Middle frontal gyrus (tissue), 1 donor: ENCODE data around the gene FAM117A.

Source experiments
- DNase-seq: peaks from one replicate; pipeline ENCODE4 v3.0.0-alpha.2; 2015; ENCODE audit warnings: low spot score; ENCODE audit errors: extremely low spot score

FAM117A gene

DNA sequence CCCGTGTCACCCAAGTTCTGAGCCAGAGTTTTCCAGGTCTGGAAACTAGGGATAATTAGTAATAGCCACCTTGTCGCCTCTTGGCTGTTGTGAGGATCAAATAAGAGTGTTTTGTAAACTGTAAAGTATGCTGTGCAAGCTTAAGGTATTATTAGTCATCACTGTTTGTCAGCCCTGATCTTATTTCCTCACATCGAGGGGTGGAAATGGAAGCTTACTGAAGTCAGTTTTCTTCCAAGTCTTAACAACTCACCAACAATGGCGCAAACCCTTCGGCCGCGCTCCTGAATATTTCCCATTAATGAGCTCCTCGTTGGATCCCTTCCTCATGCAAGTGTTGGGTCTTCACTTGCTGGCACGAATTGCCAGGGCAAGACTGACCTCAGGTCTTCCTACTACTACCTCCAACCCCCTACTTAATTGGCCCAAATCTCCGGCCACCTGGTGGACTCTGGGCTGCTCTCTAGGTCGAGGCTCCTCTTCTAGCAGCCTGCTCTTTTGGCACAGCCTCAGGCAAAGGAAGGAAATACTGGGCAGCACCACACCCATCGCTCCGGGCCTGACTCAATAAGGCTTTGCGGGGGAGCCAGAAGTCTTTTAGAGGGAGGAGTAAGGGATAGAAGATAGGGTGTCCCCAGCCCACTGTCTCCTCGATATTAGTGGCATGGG lies 55.3 kb downstream of the FAM117A start:
- DNase-seq = no peak

DNA sequence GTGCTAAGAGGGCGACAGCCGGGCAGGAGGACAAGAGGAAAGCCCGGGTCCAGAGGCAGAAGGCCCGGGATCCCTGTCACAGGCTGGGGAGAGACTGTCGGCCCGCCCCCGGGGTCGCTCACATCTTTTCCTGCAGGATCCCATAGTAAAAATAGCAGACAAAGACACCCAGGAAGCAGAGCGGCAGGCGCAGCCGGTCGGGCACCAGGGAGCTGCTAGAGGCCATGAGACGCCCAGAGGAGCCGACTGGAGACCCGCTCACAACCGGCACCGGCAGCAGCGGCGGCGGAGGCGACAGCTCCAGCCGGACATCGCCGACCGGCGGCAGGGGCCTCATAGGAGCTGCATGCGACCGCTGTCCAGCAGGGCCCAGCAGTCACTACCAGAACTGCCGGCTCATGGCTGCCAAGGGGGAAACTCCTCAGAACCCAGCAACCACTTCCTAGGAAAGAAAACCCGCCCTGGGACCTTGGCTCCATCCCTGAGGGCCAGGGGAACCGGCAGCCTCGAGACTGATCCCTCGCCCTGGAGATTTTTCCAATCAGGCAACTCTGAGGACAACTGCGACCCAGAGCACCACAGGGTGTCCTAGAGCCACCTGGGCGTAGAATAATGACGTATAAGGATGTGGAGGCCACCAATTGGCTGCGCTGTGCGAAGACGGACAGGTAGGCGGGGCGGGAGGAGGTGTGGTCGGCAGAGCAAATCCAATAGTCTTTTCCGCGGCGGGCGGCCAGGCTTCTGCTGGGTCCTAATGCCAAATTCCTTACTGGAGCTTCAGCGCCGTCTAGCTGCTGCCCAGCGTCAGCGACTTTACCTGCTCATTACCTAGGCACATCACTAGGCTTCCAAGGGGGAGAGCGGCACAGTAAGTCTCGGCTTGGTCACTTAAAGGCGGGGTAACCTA lies 56.1 kb downstream of the FAM117A start, which contains the start of gene SLC35B1:
Gene SLC35B1 (minus strand): TSS at position 357 of the 907 bp plus-strand sequence. CDS start 131 bp downstream, at position 226.
- peak; percentile 94 for DNase-seq

DNA sequence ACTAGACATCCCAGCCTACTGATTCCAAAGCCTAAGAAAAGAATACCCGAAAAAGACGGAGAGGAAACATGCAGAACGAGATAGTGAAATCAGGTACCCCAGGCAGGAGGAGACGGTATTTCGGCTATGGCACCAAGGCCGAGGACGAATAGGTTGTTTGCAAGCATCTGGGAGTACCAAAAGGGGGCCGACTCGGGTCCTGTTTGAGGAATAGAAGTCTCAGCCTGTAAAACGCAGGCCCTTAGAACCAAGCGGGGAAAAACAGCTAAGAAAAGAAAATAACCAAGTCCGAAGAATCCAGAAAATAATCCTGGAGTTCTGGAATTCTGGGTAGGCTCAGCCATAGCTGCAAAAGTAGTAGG lies 56.7 kb downstream of the FAM117A start:
- no peak for DNase-seq

DNA sequence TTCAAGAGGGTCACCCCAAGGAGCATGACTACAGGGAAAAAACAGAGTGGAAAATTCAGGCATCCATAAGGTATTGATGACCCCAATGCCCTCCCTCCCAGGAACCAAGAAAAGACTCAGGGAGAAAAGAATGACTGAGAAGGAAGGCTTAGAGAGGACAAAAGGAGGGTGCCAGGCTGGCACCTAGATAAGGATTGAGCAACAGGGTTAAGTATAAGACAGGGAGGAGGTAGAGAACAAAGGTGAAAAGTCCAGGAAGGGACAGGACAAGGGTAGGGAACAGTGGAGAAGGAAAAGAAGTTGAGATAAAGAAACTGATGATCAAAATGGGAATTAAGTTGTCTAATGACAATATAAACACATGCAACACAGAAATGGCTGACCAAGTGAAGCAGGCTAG lies 58.7 kb downstream of the FAM117A start:
- DNase-seq = no peak

DNA sequence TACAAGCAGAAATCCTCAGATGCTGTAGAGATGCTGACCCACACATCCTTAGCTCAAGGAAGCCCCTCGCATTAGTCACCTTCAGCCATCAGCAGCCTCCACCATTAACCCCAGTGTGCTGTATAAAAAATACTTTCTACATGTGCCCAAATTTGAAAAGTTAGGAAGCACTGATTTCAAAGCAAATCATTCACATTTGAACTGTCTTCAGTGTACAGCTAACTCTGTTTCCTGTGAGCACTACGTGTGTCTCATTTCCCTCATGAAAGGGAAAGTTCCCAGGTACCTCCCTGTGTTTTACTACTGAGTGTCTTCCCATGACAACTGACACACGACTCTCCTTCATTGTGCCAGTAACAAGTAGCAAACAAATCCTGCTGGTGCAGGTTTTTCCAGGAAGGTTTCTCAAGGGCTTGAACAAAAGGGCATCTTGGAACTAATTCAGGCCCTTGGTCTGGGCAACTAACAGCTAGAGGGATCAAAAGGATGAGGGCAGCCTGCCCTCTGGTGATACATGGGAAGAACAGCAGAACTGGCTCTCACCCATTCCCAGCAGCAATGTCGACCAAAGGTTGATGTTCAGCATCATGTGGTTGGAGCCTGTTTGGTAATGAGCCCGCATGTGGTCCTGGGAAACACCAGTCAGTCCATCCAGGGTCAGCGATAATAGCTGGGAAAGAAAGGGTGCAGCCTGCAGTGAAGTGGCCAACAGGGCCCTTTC lies 60.2 kb downstream of the FAM117A start:
- DNase-seq = no peak

DNA sequence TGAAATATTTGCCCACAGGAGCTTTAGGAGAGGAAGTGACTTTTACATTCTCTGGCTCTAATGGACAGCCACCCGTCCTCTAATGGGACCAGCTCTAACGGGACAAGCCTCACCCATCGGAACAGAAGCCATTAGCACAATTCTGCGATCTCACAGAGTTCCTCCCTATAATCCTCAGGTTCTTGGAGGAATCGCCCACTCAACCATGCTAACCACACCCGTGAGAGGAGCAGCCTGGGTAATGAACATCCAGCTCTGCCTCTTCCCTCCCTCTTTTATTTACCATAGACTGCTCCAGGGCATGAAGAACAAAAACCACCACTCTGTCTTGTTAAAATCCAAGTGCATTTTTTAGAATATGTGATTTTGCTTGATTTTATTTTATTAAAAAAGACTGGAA lies 63.0 kb downstream of the FAM117A start:
- no peak for DNase-seq

DNA sequence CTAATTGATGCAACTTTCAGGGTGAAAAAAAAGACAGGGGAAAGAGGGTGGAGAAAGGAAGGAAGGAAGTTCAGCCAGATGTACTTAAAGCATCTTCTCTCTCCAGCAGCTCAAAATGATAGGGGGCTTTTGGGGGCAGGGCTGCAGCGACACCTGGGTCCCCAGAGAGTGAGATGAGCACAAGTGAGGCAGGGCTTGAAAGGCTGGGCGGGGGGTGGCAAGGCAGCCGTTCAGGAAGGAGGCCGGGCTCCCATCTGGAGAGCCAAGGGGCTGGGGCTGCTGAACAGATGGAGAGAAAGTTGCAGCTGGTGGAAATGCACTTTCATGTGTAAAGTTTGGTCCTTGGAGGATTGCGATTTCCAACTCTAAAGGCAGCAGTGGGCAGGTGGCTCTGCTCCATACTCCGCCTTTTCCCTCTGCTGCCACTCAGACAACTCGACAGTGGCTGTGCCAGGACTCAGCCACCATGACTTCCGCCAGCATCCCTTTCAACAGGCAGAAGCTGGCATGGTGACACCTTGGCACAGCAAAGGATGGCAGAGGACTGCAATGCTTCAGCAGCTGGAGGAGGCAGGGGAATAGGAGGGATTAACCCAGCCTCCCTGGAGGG lies 63.9 kb downstream of the FAM117A start:
- no peak for DNase-seq

DNA sequence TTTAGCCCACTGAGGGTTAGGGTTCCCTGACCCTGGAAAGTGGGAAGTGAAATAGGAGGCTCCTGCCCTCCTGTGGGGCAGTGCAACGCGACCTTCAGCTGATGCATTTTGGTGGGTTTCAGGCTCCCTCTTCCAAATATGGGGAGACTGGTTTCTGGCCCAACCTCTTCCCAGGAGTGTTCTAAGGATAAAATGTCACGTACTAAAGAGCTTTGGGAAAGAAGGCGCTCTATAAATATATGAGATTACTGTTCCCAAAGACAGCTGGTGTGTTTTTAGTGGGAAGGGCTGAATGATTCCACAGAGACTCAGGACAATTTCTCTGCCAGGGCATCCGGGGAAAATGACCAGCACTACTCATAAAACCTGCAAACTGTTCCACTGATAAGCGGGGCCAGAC lies 65.9 kb downstream of the FAM117A start:
- DNase-seq = no peak

DNA sequence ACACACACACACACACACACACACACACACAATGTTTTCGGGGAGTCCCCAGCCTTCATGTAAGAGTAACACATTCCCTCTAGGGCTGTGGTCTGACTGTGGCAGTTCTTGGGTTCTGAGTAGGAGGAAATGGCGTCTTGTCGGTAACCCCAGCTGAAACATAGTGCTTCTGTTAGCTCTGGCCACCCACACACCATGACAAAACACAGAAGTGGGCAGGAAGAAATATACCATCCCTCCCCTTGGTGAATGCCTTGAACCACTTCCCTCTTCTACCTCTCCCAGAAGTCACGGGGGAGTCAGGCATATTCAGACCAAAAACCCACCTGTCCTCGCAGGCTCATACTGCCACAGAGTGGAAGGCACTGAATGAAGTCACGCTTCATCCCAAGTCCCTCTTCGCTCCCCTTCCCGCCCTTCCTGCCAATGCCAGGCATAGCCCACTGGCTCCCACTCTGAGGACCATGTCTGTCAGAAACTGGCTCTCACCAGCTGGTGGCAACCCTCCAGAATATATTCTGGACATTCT lies 67.6 kb downstream of the FAM117A start:
- peak; percentile 8 for DNase-seq

DNA sequence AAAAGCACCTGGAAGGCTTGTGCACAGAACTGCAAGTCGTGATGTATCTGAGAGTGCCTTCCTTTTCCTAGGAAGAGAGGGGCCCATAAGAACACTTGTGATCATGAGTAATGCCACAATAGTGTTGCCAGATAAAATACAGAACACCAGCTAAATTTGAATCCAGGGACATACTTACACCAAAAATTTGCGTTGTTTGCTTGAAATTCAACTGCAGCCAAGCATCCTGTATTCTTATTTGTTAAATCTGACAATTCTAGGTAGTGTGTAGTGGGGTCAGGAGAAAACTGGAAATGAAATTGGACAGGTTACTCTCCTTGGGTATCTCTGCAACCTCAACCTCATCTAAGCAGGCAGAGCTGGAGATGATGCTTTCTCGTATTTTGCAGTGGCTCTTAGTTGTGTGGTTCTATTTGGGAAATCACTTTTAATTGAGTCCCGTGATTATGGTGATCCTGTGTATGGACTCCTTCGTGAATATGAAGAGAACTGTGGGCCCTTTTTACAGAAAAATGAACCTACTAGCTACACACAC lies 68.2 kb downstream of the FAM117A start:
- DNase-seq = no peak

DNA sequence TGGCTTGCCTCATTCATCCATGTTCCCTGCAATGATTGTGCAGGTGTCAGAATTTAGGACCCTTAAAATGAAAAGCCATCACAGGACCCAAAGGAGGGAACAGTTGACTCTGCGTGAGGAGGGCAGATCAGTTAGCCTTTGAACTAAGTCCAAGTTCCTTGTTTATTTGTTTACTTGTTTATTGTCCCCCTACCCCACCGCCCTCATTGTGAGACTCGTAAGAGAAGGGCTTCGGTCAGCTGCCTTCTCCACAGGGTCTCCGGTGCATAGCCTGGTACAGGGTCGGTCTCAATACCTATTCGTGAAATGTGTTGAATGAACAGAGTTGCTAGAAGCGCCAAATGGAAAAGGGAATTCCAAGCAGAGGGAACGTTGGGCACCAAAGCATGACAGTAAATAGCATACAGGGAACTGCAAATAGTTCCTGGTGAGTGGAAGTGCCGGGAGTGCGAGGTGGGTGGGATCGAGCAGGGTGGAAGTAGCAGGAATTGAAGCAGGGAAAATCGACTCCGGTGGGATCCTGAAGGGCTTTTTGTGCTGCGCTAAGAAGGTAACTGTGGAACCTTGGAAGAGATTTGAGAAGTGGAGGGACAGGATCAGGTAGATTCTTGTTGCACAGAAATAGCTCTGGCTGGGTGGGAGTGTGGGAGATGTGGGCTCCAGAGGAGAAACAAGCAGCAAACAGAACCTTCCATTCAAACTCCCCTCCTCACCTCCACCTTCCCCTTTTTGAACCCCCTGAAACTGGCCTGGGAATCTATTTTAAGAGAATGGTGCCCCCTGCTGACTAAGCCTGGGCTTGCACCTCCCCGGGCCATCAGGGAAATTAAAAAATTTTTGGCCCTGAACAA lies 68.9 kb downstream of the FAM117A start:
- DNase-seq = no peak

DNA sequence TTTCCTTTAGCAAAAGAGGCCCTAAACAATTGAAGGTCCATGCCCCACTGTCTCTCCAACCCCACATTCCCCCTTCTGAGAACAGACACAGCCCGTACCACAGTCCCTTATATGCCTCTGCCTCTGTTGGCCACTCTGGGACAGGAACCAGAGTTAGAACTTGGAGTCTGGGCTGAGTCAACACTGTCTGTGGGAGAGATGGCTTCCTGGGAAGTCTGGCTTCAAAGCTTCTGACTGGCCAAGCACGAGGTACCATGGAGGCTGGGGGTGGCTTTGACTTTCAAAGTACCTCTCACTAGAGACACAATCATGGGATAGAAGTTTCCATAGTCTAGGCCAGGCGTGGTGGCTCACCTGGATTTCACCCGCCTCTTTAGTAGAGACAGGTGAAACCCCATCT lies 71.2 kb downstream of the FAM117A start:
- no peak for DNase-seq

DNA sequence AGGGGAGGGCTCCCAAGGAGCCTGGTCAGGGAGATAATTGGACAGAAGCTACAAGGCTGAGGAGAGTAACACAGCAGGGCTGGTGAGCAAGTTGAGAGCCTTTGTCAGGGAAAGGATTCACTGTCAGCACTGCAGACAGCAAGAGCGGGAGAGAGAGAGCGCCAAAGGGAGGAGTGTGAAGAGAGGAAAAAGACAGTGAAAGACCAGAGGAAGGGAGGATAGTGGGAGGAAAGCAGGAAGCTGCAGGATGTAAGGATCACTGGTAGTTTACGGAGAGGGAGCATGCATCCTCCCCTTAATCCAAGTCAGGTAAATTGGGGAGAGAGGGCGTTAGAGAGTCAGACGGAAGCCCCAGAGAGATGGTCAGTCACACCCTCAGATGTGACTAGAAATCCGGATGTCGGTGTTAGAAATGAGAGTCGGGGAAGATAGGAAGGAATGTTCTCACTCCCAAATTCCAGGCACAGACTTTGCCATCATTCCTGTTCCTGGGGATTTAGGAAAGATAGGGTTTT lies 72.2 kb downstream of the FAM117A start:
- no peak for DNase-seq

DNA sequence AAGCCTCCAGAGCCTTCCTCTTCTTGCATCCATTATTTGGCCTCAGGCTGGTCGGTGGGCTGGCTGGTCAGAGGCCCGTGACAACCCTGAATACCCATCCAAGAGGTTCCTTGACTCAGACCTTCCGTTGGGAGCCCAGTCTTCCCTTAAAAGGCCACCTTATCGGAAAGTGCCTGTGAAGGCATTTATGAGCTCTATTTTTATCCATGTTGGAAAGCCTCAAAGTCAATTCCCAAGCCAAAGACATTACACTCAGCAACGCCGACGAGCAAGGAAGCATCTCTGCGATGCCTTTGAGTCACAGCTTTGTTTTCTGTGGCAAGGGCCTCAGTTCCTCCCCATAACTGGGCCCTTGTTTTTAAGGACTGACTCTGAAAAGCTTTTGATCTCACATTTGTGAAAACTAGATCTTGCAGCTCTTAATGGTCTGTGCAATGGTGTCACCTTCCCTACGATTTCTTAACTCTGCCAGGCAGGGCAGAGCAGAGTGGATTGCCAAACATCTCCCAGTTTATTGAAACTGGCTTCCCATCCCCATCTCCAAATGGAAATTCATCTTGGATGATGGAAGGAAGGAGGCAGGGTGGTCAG lies 72.8 kb downstream of the FAM117A start:
- no peak for DNase-seq

DNA sequence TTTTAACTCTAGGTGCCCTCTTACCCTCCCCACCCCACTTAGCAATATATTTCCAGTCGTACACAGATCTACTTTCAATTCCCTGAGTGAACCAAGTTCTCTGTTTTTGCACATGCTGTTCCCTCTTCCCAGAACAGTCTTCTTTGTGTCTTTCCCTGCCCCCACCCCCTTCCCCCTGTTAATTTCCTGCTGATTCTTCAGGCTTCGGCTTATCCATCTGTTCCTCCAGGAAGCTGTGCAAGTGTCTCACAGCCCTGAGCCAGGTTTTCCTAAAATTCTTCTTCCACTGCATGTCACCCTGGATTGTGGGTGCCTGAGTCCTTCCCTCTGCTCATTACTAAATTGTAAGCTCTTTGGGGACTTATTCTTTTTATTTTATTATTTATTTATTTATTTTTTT lies 73.7 kb downstream of the FAM117A start:
- DNase-seq = no peak

DNA sequence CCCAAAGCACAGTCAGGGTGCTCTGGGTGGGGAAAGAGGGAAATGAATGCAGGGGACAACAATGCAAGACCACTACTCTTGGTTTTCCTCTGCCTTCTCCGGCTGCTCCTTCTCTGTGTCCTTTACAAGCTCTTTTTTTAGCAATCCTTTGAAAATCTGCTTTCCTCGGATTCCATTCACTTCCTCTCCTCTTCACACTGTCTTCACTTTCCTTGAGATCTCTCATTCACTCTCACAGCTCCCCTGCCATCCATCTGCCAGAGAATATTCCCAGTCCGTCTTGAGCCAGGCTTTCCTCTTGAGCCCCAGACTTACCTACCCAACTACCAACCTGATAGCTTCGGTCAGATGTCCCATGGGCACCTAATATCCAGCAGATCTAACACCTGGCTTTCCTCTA lies 75.1 kb downstream of the FAM117A start:
- no peak for DNase-seq

DNA sequence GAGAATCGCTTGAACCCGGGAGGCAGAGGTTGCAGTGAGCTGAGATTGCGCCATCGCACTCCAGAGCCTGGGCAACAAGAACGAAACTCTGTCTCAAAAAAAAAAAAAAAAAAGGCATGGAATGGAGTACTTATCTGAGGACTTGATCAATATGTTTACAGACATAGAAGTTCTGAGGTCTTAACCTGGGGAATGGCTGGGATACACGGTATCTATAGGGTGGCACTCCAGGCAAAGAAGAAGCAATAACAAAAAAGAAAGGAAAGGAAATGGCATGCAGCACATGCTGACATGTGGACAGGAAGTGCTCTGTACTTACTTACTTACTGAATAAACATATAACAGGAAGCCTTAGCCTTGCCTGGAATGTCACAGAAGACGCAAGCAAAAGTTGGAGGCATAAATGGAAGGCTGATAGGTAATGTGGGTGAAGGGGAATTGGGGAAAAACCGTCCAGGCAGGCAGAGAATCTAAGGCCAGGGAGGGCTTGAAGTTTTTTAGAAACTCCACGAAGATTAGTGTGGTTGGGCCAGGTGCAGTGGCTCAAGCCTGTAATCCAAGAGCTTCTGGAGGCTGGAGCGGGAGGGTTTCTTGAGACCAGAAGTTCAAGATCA lies 75.9 kb downstream of the FAM117A start:
- DNase-seq = no peak

DNA sequence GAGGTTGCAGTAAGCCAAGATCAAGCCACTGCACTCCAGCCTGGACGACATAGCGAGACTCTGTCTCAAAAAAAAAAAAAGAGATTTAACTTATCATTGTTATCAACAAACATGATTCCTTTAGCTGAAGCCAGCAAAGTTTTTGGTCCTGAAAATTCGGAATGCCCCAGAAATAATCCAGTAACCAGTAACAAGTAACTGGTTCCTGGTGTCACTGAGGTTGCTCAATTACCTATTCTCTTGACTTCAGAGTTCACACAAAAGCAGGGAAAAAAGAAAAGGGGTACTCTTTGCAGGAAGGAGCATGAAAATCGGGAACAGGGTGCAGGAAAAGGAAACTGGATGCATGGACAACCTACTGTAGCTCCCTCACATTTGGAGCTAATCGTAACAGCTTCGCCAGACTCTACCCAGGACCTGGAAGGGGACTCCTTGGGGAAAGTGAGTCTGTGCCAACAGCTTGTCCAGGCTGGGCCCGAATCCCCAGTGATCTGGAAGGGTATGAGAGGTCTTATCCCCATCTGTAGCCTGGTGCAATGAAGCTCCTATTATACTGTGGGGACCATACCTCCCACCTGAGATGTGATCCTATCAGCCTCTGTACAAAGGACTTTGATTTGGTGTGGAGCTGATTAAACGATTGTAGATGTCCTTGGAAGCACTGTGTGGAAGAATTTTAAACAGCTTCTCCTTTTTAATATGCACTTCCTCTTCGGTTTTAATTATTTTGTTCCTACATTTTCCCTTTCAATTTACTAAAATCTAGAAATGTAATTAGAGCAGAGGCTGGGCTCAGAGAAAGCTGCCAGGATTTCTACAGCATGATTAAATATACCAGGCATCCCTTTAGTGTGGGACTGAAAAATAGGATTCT lies 82.6 kb downstream of the FAM117A start:
- no peak for DNase-seq
